DMS 273 (cell line): ENCODE measurements around the gene SLC33A1.
A peak's percentile ranks its signal among the peaks of the same experiment; 100 is the strongest.

ENCODE experiments used
- DNase-seq: peaks from one replicate; lab custom pipeline; 2025; ENCODE audit not compliant: unreplicated experiment; lab: John Stamatoyannopoulos, UW

Gene SLC33A1

GRCh38 chr3:155792532-155792931, 61.7 kb downstream of the SLC33A1 start:
- DNase-seq, result no peak

DNA sequence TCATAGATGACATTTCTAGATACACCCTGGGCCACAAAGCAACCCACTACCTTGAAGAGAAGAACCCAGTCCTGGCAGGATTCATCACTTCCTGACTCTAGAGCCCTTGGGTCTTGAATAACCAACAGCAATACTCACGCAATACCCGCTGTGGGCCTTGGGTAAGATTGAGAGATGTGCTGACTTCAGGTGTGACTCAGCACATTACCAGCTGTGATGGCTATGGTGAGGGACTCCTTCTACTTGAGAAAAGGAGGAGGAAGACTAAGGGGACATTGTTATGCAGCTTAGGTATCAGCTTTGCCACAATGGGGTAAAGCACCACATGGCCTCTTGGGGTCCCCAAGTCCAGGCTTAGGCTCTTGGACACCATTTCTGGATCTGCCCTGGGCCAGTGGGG, 63.0 kb downstream of the SLC33A1 start:
- DNase-seq, result no peak

DNA sequence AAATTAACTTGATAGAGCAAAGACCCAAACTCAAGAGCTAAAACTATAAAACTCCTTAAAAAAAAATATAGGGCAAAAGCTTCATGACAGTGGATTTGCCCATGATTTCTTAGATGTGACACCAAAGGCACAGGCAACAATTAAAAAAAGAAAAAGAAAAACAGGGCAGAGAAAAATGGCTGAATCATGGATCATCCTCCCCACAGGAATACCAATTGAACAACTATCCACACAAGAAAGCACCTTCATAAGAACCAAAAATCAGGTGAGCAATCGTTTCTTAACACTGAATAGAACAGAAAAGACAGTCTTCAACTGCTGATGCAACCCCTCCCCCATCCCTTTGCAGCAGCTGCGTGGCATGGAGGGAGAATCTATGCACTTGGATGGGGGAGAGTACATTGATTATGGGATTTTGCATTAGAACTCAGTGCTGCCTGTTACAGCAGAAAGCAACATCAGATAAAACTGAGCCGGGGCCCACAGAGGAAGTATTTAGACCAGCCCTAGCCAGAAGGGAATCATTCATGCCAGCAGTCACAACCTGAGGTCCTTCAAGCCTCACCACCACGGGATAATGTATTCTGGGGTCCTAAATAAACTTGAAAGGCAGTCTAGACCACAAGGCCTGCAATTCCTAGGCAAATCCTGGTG, 63.8 kb downstream of the SLC33A1 start:
- DNase-seq, result no peak

DNA sequence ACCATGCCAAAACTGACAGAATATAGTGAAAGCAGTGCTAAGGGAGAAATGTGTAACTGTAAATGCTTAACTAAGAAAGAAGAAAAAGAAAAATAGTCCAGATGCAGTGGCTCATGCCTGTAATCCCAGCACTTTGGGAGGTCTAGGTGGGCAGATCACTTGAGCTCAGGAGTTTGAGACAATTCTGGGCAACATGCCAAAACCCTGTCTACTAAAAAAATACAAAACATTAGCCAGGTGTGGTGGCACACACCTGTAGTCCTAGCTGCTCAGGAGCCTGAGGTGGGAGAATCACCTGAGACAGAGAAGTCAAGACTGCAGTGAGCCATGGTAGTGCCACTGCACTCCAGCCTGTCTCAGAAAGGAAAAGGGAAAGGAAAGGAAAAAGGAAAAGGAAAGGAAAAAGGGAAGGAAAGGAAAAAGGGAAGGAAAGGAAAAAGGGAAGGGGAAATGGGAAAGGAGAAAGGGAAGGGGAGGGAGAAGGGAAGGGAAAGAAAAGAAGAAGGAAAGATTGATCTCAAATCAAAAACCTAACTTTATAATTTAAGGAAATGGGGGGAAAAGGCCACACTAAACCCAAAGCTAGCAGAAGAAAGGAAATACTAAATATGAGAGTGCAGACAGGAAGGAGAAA, 68.4 kb downstream of the SLC33A1 start:
- DNase-seq, result peak; percentile 26

- no peak for DNase-seq
These were observed 71.8 kb downstream of the SLC33A1 start for GRCh38 chr3:155782390-155782953.

DNA sequence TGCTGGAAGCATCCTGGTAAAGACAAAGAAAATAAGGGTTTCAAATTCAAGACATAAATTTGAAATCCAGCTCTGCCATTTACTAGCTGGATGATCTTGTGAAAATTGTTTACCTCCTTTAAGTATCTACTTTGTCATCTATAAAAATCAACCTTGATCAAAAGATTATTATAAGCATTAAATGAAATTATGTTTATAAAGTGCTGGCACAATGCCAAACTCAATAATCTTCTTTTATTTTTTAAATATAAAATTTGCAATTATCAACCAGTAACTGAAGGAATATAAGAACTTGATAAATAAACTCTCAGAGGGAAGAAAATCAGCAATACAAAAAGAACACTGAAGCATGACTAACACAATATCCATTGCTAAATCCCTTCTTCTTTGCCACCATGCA, 73.9 kb downstream of the SLC33A1 start:
- no peak for DNase-seq

- DNase-seq, result no peak
These were observed 75.8 kb downstream of the SLC33A1 start for GRCh38 chr3:155778462-155778861.

GRCh38 chr3:155772801-155773200, 81.4 kb downstream of the SLC33A1 start:
- DNase-seq, result no peak

DNA sequence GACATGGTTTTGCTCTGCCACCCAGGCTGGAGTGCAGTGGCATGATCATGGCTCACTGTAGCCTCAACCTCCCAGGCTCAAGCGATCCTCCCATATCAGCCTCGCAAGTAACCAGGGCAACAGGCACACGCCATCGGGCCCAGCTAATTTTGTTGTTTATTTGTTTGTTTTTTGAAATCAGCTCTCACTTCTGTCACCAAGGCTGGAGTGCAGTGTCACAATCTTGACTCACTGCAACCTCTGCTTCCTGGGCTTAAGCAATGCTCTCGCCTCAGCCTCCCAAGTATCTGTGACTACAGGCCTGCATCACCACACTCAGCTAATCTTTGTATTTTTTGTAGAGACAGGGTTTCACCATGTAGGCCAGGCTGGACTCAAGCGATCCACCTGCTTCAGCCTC, 83.1 kb downstream of the SLC33A1 start:
- no peak for DNase-seq
